D721Med (cell line): ENCODE measurements around the gene NUMB.

ENCODE experiments used
- DNase-seq: peaks from one replicate; pipeline ENCODE4 v3.0.0; 2011; ENCODE audit warnings: low spot score; ENCODE audit not compliant: insufficient read length
- FAIRE-seq: peaks from 2 replicates; lab custom pipeline; 2011; peaks lifted over from hg19 to GRCh38; lab: Jason Lieb, UNC
- CTCF ChIP-seq: IDR thresholded peaks from 2 replicates; pipeline ENCODE4 v1.5.1; 2012; ENCODE audit warnings: mild to moderate bottlenecking, control low read depth; ENCODE audit not compliant: insufficient read depth; ENCODE audit errors: missing control alignments

NUMB gene

DNA sequence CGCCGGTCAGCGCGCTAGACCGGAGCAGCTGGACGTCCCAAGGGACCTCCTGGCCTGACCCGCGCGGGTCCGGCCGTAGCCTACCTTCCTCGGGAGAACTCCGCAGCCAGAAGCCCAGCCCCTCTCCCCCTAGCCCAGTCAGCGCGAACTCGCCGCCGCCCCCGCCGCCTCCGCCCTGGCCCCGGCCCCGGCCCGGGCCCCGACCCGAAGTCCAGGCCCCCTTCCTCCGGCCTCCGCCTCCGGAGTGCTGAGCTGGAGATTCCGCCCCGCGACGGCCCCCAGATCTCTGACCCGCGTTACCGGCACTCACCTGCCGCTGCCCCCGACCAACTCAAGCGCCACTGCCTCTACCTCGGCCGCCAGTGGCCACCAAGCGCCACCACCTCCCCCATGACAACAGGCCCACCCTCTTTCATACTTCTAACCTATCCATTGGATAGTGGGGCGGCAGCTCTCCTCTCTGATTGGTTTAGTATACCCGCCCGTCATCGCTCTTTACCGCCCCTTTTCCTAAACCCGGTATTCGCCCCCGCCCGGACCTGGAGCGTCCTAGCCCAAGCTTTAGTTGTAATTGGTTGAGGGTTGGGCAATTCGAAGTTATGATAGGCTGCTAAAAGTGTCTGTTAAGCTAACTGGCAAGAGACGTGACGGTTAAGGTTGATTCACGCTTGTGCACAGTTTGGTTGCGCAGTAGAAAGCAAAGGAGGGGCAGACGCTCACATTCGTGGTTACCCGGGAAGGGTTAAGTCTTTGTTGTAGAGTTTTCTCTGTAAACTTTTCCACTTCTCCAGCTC is at the start of gene NUMB:
NUMB (minus strand) TSS at position 364 of the 794 bp plus-strand sequence. CDS start 102,795 bp downstream, outside the sequence.
- FAIRE-seq, result peak; percentile 87
- peak; percentile 90 for DNase-seq
- no peak for TF ChIP-seq CTCF

DNA sequence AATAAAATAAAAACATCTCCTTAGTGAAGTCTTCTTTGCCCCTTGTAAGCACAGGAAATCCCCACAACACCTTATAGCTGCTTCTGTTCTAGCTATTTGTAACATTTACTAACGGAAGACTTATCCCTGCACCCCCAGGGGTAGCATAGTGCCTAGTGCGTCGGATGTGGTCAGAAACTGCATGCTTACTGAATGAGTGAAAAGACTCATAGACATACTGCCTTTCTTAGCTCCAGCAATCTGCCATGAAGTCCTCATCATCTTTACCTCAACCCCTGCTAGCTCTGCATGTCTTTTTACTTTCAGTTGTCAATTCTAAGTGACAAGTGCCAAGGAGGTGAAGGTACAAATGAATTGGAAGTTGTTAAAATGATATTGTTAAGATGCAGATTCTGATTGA is 45.3 kb upstream of the NUMB start:
- no peak for FAIRE-seq
- no peak for TF ChIP-seq CTCF
- DNase-seq, result no peak

DNA sequence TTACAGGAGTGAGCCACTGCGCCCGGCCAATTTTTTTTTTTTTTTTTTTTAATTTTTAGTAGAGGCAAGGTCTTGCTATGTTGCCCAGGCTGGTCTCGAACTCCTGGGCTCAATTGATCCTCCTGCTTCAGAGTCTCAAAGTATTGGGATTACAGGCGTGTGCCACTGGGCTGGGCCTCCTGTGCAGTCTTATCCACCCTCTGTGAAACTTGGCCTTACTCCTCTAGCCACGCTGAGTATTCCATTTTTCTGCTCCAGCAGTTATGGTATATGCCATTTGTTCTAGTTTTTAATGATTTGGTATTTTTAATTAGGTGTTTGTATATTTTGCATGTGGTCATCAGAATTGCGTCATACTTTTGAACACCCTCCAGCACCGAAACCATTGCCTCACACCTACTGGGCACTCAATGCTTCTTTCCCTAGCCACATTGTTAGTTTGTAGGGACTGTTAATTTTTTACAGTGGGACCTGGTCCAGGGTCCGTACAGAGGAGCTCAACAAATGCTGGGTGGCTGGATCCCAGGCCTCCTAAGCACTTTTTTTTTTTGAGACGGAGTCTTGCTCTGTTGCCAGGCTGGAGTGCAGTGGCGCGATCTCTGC is 43.8 kb upstream of the NUMB start:
- TF ChIP-seq CTCF, result no peak
- DNase-seq (no peak), FAIRE-seq (no peak)

DNA sequence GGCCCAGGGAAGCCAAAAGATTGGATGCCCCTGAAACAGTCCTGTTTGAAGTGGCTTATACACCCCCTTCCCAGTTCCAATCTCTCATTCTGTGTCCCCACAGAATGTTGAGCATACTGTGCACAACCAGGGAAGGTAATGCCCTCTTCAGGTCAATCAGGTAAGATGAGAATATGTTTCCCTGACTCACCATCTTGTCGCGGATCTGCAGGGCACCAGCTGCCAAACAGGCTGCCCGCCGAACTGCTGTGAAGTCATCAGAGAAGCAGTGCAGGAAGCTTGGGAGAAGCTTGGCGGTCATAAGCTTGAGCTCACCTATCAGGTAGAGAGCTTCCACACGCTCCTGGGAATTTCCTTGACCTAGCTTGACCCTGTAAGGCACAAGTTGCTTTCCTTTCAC is 42.0 kb upstream of the NUMB start:
- DNase-seq, result no peak
- TF ChIP-seq CTCF, result no peak
- no peak for FAIRE-seq

- TF ChIP-seq CTCF, result no peak
- DNase-seq (no peak), FAIRE-seq (no peak)
Measured at GRCh38 chr14:73494593-73494992, 36.2 kb upstream of the NUMB start.

- no peak for TF ChIP-seq CTCF
- no peak for FAIRE-seq
- no peak for DNase-seq
Measured at GRCh38 chr14:73492670-73493069, 34.3 kb upstream of the NUMB start.

GRCh38 chr14:73492043-73492552 is 33.8 kb upstream of the NUMB start:
- FAIRE-seq (no peak), DNase-seq (no peak)
- TF ChIP-seq CTCF, result no peak
